ENCODE measurements around the gene OTUB1. TPM values are rescaled to one million over a fixed set of nuclear protein-coding genes. Genes with fewer than 3 reads are reported as not detected.
A peak's percentile ranks its signal among the peaks of the same experiment; 100 is the strongest.

Gene OTUB1
- total RNA-seq, 1 donor from 2014 or later = 57.0 TPM

DNA sequence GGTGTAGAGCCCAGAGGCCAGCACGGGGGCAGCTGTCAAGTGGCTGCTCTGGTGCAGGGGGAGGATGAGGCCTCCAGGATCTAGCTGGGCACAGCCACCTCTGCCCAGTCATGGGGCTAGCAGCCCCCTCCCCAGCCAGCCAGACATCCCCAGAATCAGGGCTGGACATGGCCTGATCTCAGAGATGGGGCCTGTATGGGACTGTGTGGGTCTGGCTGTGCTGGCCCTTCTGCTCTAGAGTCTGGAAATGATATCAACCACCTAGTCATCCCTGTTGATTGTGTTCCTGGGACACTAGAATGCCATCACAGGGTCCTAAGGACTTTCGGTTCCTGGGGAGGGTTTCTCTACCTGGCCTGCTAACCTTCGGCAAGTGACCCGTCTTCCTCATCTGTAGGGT lies 52.3 kb downstream of the OTUB1 start:
- intact Hi-C loops (cut with micrococcal nuclease) = no loop called here
- no peak for DNase-seq
- Histone ChIP-seq H3K27ac (replicated peaks) (no peak overlapping the region), H3K4me1 (peaks cover 24% of the 10 kb centered on the region), H3K27me3 (ENCODE audit: low read depth) (peaks cover 41% of the 10 kb centered on the region), H3K36me3 (no peaks in the 10 kb centered on the region), H3K4me3 (no peak overlapping the region), H3K9me3 (replicated peaks) (no peaks in the 10 kb centered on the region)
- TF ChIP-seq, protein P1, sequence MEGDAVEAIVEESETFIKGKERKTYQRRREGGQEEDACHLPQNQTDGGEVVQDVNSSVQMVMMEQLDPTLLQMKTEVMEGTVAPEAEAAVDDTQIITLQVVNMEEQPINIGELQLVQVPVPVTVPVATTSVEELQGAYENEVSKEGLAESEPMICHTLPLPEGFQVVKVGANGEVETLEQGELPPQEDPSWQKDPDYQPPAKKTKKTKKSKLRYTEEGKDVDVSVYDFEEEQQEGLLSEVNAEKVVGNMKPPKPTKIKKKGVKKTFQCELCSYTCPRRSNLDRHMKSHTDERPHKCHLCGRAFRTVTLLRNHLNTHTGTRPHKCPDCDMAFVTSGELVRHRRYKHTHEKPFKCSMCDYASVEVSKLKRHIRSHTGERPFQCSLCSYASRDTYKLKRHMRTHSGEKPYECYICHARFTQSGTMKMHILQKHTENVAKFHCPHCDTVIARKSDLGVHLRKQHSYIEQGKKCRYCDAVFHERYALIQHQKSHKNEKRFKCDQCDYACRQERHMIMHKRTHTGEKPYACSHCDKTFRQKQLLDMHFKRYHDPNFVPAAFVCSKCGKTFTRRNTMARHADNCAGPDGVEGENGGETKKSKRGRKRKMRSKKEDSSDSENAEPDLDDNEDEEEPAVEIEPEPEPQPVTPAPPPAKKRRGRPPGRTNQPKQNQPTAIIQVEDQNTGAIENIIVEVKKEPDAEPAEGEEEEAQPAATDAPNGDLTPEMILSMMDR (IDR thresholded peaks at IDR 0.05; ENCODE audit: borderline replicate concordance) = no peak

DNA sequence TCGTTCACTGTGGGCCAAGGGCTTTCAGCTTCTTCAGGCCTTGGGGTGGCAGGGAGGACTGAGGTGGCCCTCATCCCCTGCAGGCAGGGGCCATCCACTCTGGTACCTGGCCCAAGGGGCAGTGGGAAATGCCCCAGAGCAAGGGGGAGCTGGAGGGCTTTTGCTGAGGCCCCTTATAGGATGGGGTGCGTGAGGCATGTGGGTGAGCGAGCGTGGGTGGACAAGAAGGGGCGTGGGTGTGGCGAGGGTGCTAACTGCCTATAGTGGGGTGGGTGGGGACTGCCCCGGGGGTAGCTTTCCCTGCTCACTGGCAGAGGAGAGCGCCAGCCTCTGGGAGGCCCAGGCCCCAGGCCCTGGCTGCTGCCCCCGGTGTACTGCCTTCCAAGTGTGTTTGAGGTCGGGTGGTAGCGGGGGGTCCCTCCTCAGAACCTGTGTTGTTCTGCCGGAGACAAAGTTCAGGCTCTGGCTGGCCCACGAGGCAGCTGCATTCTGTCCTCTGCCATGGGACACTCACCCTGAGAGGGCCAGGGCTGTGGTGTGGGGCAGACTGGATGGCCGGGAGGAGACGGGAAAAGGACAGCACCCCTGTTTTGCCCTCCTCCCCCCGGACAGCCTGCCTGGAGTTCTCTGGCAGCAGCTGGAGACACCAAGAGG lies 52.9 kb downstream of the OTUB1 start:
- H3K4me1 ChIP-seq = peaks cover 24% of the 10 kb centered on the region
- TF ChIP-seq, protein P1 (IDR thresholded peaks at IDR 0.05; ENCODE audit: borderline replicate concordance) = no peak
- H3K4me3 ChIP-seq = no peak overlapping the region
- H3K36me3 ChIP-seq = no peaks in the 10 kb centered on the region
- no peaks in the 10 kb centered on the region for H3K9me3 ChIP-seq (replicated peaks)
- H3K27ac ChIP-seq (replicated peaks) = no peak overlapping the region
- DNase-seq = no peak
- intact Hi-C loops (cut with micrococcal nuclease) = no loop called here
- H3K27me3 ChIP-seq (ENCODE audit: low read depth) = peaks cover 40% of the 10 kb centered on the region

DNA sequence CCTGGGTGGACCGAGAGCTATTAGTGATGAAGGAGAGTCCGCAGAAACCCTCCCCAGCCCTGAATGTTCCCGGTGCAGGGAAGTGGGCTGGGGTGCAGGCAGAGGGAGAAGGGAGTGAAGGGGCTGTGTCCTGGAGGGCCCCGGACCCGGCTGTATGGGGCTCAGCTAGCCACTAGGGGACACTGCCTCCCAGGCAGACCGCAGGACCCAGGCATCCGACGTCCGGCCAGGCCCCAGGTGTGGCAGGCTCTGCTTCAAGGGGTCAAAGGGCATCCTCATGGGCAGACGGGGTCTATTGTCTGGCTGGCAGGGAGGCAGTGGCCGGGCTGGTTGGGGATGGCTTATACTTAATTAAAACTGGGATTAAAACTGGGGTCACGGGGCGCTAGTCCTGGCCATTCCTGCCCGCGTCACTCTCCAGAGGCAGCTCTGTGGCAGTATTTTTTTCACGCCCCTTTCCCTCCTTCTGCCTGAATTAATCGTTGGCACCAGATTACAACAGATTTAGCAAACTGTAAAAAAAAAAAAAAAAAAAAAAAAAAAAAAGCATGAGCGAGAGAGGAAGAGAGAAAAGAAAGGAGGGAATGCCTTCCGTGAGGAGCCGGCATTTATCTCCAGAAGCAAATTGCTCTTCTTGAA lies 54.6 kb downstream of the OTUB1 start:
- Histone ChIP-seq H3K4me1 (peaks cover 15% of the 10 kb centered on the region), H3K27ac (replicated peaks) (no peak overlapping the region), H3K27me3 (ENCODE audit: low read depth) (peaks cover 27% of the 10 kb centered on the region), H3K36me3 (no peaks in the 10 kb centered on the region), H3K9me3 (replicated peaks) (no peaks in the 10 kb centered on the region), H3K4me3 (no peak overlapping the region)
- TF ChIP-seq, protein P1 (IDR thresholded peaks at IDR 0.05; ENCODE audit: borderline replicate concordance) = peak; percentile 46
- no peak for DNase-seq
- intact Hi-C loops (cut with micrococcal nuclease) = no loop called here

DNA sequence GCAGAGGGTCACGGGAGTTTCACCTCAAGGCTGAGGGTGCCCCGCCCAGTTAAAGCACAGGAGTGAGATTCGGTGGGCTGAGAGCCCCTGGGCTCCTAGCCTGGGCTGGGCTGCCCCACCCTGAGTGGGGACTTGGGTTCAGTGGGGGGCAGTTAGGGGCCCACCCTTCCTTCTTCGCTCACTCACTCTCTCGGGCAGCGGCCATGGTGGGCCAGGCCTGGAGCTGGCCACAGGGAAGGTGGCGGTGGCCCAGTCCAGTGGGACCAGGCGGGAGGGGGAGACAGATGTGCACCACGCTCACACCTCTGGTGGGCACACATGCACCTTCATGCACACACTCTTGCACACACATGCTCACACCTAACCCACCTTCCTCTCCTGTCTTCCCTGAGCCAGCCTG lies 55.6 kb downstream of the OTUB1 start:
- no peak overlapping the region for H3K27ac ChIP-seq (replicated peaks)
- intact Hi-C loops (cut with micrococcal nuclease) = no loop called here
- peaks cover 16% of the 10 kb centered on the region for H3K27me3 ChIP-seq (ENCODE audit: low read depth)
- no peak overlapping the region for H3K4me3 ChIP-seq
- H3K36me3 ChIP-seq = no peaks in the 10 kb centered on the region
- TF ChIP-seq, protein P1 (IDR thresholded peaks at IDR 0.05; ENCODE audit: borderline replicate concordance) = no peak
- DNase-seq = no peak
- no peaks in the 10 kb centered on the region for H3K9me3 ChIP-seq (replicated peaks)
- H3K4me1 ChIP-seq = peaks cover 4% of the 10 kb centered on the region

DNA sequence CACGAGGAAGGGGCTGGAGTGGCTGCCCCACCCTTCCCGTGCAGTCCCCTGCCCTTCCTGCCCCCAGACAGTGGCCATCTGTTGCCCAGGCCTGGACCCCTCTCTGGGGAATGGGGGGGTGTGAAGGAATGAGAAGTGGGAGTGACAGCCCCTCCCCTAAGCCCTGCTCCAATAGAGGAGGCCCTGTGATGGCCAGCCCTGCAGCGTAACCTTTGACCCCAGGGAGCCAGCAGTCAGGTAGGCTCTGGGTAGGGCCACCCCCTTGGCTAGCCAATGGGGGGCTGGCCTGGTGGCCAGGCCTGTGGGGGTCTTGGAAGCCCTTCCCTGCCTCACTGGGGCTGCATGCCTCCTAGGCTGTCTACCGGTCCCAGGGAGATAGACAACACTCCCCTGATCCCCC lies 56.1 kb downstream of the OTUB1 start:
- no peak overlapping the region for H3K27ac ChIP-seq (replicated peaks)

More for the DNA sequence above, 56.1 kb downstream of the OTUB1 start:
- intact Hi-C loops (cut with micrococcal nuclease) = no loop called here
- Histone ChIP-seq H3K27me3 (ENCODE audit: low read depth) (peaks cover 12% of the 10 kb centered on the region), H3K4me3 (no peak overlapping the region), H3K9me3 (replicated peaks) (no peaks in the 10 kb centered on the region), H3K36me3 (no peaks in the 10 kb centered on the region), H3K4me1 (no peaks in the 10 kb centered on the region)
- DNase-seq = no peak
- TF ChIP-seq, protein P1 (IDR thresholded peaks at IDR 0.05; ENCODE audit: borderline replicate concordance) = no peak
